Superior temporal gyrus (tissue), 1 donor: ENCODE results near the gene RAD51AP1.
"Not testable (repeated sequence)": the region's sequence is repeated elsewhere in the genome, so short reads cannot be mapped to it uniquely, and the experiment has no call there.

Experiments
- DNase-seq: peaks from one replicate; pipeline ENCODE4 v3.0.0-alpha.2; 2016; ENCODE audit errors: extremely low spot score

Gene RAD51AP1

GRCh38 chr12:4538207-4539160 is at the start of gene RAD51AP1:
Gene RAD51AP1, plus strand, starts transcription at chr12:4538890. Its CDS starts 50 bp downstream, at chr12:4538940.
- DNase-seq: peak; percentile 98

GRCh38 chr12:4489556-4489955 is 49.1 kb upstream of the RAD51AP1 start:
- DNase-seq: no peak

- no peak for DNase-seq
Observed at GRCh38 chr12:4490973-4491372, 47.7 kb upstream of the RAD51AP1 start.

- DNase-seq: no peak
Observed at GRCh38 chr12:4496145-4496838, 42.4 kb upstream of the RAD51AP1 start.

- DNase-seq: no peak
Observed at GRCh38 chr12:4499186-4499585, 39.5 kb upstream of the RAD51AP1 start.

- no peak for DNase-seq
Observed at GRCh38 chr12:4505376-4505986, 33.2 kb upstream of the RAD51AP1 start.

GRCh38 chr12:4506430-4506829 is 32.3 kb upstream of the RAD51AP1 start:
- no peak for DNase-seq

- DNase-seq: no peak
Observed at GRCh38 chr12:4506870-4507269, 31.8 kb upstream of the RAD51AP1 start.

- not testable (repeated sequence) for DNase-seq
Observed at GRCh38 chr12:4508503-4508902, 30.2 kb upstream of the RAD51AP1 start.

- DNase-seq: not testable (repeated sequence)
Observed at GRCh38 chr12:4509269-4509668, 29.4 kb upstream of the RAD51AP1 start.

- no peak for DNase-seq
Observed at GRCh38 chr12:4518106-4518728, 20.5 kb upstream of the RAD51AP1 start.

GRCh38 chr12:4523443-4523842 is 15.2 kb upstream of the RAD51AP1 start:
- not testable (repeated sequence) for DNase-seq

GRCh38 chr12:4526923-4527546 is 11.7 kb upstream of the RAD51AP1 start:
- peak; percentile 64 for DNase-seq

GRCh38 chr12:4530160-4530559 is 8.5 kb upstream of the RAD51AP1 start:
- DNase-seq: no peak

GRCh38 chr12:4530982-4531586 is 7.6 kb upstream of the RAD51AP1 start:
- DNase-seq: no peak

- no peak for DNase-seq
Observed at GRCh38 chr12:4535092-4535491, 3.6 kb upstream of the RAD51AP1 start.

GRCh38 chr12:4535871-4536270 is 2.8 kb upstream of the RAD51AP1 start:
- no peak for DNase-seq

GRCh38 chr12:4539167-4539870 is 629 bp downstream of the RAD51AP1 start:
- no peak for DNase-seq

- DNase-seq: no peak
Observed at GRCh38 chr12:4540170-4540569, 1.5 kb downstream of the RAD51AP1 start.

GRCh38 chr12:4540638-4541037 is 1.9 kb downstream of the RAD51AP1 start:
- DNase-seq: no peak
